HG03469 (cell line): ENCODE results near the gene GRN.
A peak's percentile ranks its signal among the peaks of the same experiment; 100 is the strongest.

ENCODE experiments used
- ATAC-seq: cut with Tn5 transposase; IDR thresholded peaks from one replicate; pipeline ENCODE4 v1.9.1; 2021; ENCODE audit warnings: mild to moderate bottlenecking, moderate library complexity, moderate number of reproducible peaks; ENCODE audit not compliant: unreplicated experiment

The GRN gene

GRCh38 chr17:44345454-44346026, 438 bp downstream of the GRN start:
- ATAC-seq: no peak

- no peak for ATAC-seq
Observed at GRCh38 chr17:44346064-44346844, 1.2 kb downstream of the GRN start.

GRCh38 chr17:44347206-44348055, 2.3 kb downstream of the GRN start:
- ATAC-seq: peak; percentile 5

- ATAC-seq: peak; percentile 30
Observed at GRCh38 chr17:44348234-44348987, 3.3 kb downstream of the GRN start.

- no peak for ATAC-seq
Observed at GRCh38 chr17:44348988-44349364, 3.9 kb downstream of the GRN start.

- ATAC-seq: no peak
Observed at GRCh38 chr17:44349553-44350070, 4.5 kb downstream of the GRN start.

- ATAC-seq: no peak
Observed at GRCh38 chr17:44350733-44351226, 5.7 kb downstream of the GRN start.

GRCh38 chr17:44351464-44351863, 6.4 kb downstream of the GRN start:
- ATAC-seq: no peak

- ATAC-seq: no peak
Observed at GRCh38 chr17:44351961-44352827, 7.1 kb downstream of the GRN start.

GRCh38 chr17:44352828-44353671, 7.9 kb downstream of the GRN start:
- no peak for ATAC-seq

GRCh38 chr17:44353672-44354331, 8.7 kb downstream of the GRN start:
- no peak for ATAC-seq

GRCh38 chr17:44354582-44355561, 9.8 kb downstream of the GRN start:
- ATAC-seq: no peak

- no peak for ATAC-seq
Observed at GRCh38 chr17:44355642-44356099, 10.6 kb downstream of the GRN start.

GRCh38 chr17:44356241-44356640, 11.1 kb downstream of the GRN start:
- ATAC-seq: no peak

GRCh38 chr17:44358066-44358465, 13.0 kb downstream of the GRN start:
- no peak for ATAC-seq

- no peak for ATAC-seq
Observed at GRCh38 chr17:44359006-44359405, 13.9 kb downstream of the GRN start.
